Fibroblast of lung (primary cell): ENCODE measurements around the gene SEPTIN5. TPM values are rescaled to one million over a fixed set of nuclear protein-coding genes. Genes with fewer than 3 reads are reported as not detected.

Experiments
- DNase-seq, 2 donors: peaks; one replicate each; pipeline versions ENCODE4 v3.0.0 to v3.0.0-alpha.2; 2010; ENCODE audit warnings: low read depth in 2 of 2
- H2AFZ ChIP-seq: 2 replicates; pipeline ENCODE4 v1.5.1; 2012; ENCODE audit warnings: low read length, control low read depth, inconsistent platforms
- H3K27ac ChIP-seq: 2 replicates; pipeline ENCODE4 v1.5.1; 2011; ENCODE audit warnings: low read length, control low read depth; ENCODE audit not compliant: insufficient read depth
- H3K27me3 ChIP-seq: 2 replicates; pipeline ENCODE4 v1.5.1; 2011; ENCODE audit warnings: mild to moderate bottlenecking, low read length; ENCODE audit not compliant: control insufficient read depth, insufficient read depth
- H3K36me3 ChIP-seq: 2 replicates; pipeline ENCODE4 v1.5.1; 2011; ENCODE audit warnings: low read length; ENCODE audit not compliant: control insufficient read depth, insufficient read depth
- H3K4me1 ChIP-seq: 2 replicates; pipeline ENCODE4 v1.5.1; 2011; ENCODE audit warnings: low read length; ENCODE audit not compliant: control insufficient read depth, insufficient read depth; ENCODE audit errors: extremely low read depth
- H3K4me2 ChIP-seq: 2 replicates; pipeline ENCODE4 v1.5.1; 2011; ENCODE audit warnings: low read length, control low read depth; ENCODE audit not compliant: insufficient read depth; ENCODE audit errors: extremely low read depth
- H3K4me3 ChIP-seq, 4 experiments: fragments of 200-600 bp in 1 of 4; sonication (generic) in 1 of 4; replicated peaks in 1 of 4; 2 replicates each; pipeline ENCODE4 v1.5.1; 2011 to 2016; ENCODE audit warnings: low read length in 4 of 4, low read depth in 3 of 4, mild to moderate bottlenecking in 3 of 4, control low read depth in 2 of 4, inconsistent platforms in 1 of 4, mixed read lengths in 1 of 4; ENCODE audit not compliant: insufficient read depth in 1 of 4; ENCODE audit errors: control extremely low read depth in 1 of 4
- H3K79me2 ChIP-seq: 2 replicates; pipeline ENCODE4 v1.5.1; 2012; ENCODE audit warnings: mild to moderate bottlenecking, low read length, inconsistent platforms; ENCODE audit not compliant: control insufficient read depth, insufficient read depth
- H3K9ac ChIP-seq: 2 replicates; pipeline ENCODE4 v1.5.1; 2011; ENCODE audit warnings: mild to moderate bottlenecking, low read length, control low read depth; ENCODE audit not compliant: insufficient read depth
- H3K9me3 ChIP-seq: 2 replicates; pipeline ENCODE4 v1.5.1; 2012; ENCODE audit warnings: low read depth, low read length; ENCODE audit not compliant: control insufficient read depth, insufficient read depth
- H4K20me1 ChIP-seq: 2 replicates; pipeline ENCODE4 v1.5.1; 2011; ENCODE audit warnings: low read length; ENCODE audit not compliant: control insufficient read depth, insufficient read depth; ENCODE audit errors: extremely low read depth
- CTCF ChIP-seq, 2 donors: IDR thresholded peaks in 1 of 2; conservative IDR thresholded peaks in 1 of 2; 1 replicate in 1 of 2; 2 replicates in 1 of 2; pipeline ENCODE4 v1.5.1; 2011 to 2012; ENCODE audit warnings: low read length in 2 of 2, control low read depth in 1 of 2, inconsistent platforms in 1 of 2, low read depth in 1 of 2, mild to moderate bottlenecking in 1 of 2
- EZH2 ChIP-seq: IDR thresholded peaks from 2 replicates; pipeline ENCODE4 v1.5.1; 2012; ENCODE audit warnings: low read length, control low read depth, mild to moderate bottlenecking; ENCODE audit errors: missing control alignments
- polyA plus RNA-seq, 2 donors: library from polyadenylated mRNA; depleted of rRNA in 1 of 2; stranded (reverse) in 1 of 2; unstranded in 1 of 2; fragments of >200 nt; gene quantifications; 2 replicates each; pipeline ENCODE4 v1.2.1, GENCODE V29; 2011 to 2012; ENCODE audit warnings: missing spikeins in 1 of 2
- total RNA-seq: library from RNA; depleted of rRNA; stranded (reverse); fragments of >200 nt; gene quantifications from 2 replicates; pipeline ENCODE4 v1.2.1, GENCODE V29; 2014

SEPTIN5 gene
- total and polyA plus RNA-seq, 2 donors (not counting 1 experiment from before 2014, with no cell fraction given) = 14.5 to 25.8 TPM

GRCh38 chr22:19700790-19701419 lies 13.4 kb upstream of the SEPTIN5 start:
- no peak overlapping the region for H2AFZ ChIP-seq
- no peak overlapping the region for H3K4me2 ChIP-seq
- no peak overlapping the region for H3K4me3 ChIP-seq
- H3K9ac ChIP-seq = no peak overlapping the region
- no peaks in the 10 kb centered on the region for H3K4me1 ChIP-seq
- DNase-seq = no peak
- H3K27ac ChIP-seq = no peak overlapping the region
- H4K20me1 ChIP-seq = no peaks in the 10 kb centered on the region
- no peaks in the 10 kb centered on the region for H3K9me3 ChIP-seq
- H3K36me3 ChIP-seq = no peaks in the 10 kb centered on the region
- no peaks in the 10 kb centered on the region for H3K79me2 ChIP-seq
- H3K27me3 ChIP-seq = peaks cover 3% of the 10 kb centered on the region
- TF ChIP-seq EZH2 = no peak

- no peak overlapping the region for H3K9ac ChIP-seq
- no peak overlapping the region for H3K4me2 ChIP-seq
- peaks cover 3% of the 10 kb centered on the region for H3K27me3 ChIP-seq
- no peak overlapping the region for H3K4me3 ChIP-seq
- TF ChIP-seq CTCF (conservative IDR thresholded peaks at IDR 0.05 in 1 of 2, IDR thresholded peaks at IDR 0.05 in 1 of 2; ENCODE audit: low read depth in 1 of 2, low read length in 2 of 2) (no peak), EZH2 (no peak)
- H3K27ac ChIP-seq = no peak overlapping the region
- no peak for DNase-seq
- no peak overlapping the region for H2AFZ ChIP-seq
- no peaks in the 10 kb centered on the region for H3K9me3 ChIP-seq
- H4K20me1 ChIP-seq = no peaks in the 10 kb centered on the region
- no peaks in the 10 kb centered on the region for H3K36me3 ChIP-seq
- no peaks in the 10 kb centered on the region for H3K4me1 ChIP-seq
- H3K79me2 ChIP-seq = no peaks in the 10 kb centered on the region
These were observed 12.7 kb upstream of the SEPTIN5 start for GRCh38 chr22:19701420-19702145.

- no peaks in the 10 kb centered on the region for H3K4me1 ChIP-seq
- no peaks in the 10 kb centered on the region for H3K79me2 ChIP-seq
- TF ChIP-seq CTCF (conservative IDR thresholded peaks at IDR 0.05 in 1 of 2, IDR thresholded peaks at IDR 0.05 in 1 of 2; ENCODE audit: low read depth in 1 of 2, low read length in 2 of 2) (no peak), EZH2 (no peak)
- H3K27me3 ChIP-seq = peaks cover 7% of the 10 kb centered on the region
- H3K4me3 ChIP-seq = no peak overlapping the region
- H3K9me3 ChIP-seq = no peaks in the 10 kb centered on the region
- no peak for DNase-seq
- H3K36me3 ChIP-seq = no peaks in the 10 kb centered on the region
- no peak overlapping the region for H3K27ac ChIP-seq
- no peak overlapping the region for H3K4me2 ChIP-seq
- no peak overlapping the region for H2AFZ ChIP-seq
- no peaks in the 10 kb centered on the region for H4K20me1 ChIP-seq
- H3K9ac ChIP-seq = no peak overlapping the region
These were observed 10.4 kb upstream of the SEPTIN5 start for GRCh38 chr22:19703869-19704268.
